K562 (cell line): ENCODE results near the gene SFN.

Experiments
- BCOR ChIP-seq: fragments of 450-650 bp; IDR thresholded peaks from 2 replicates; pipeline ENCODE4 v1.6.1; 2016
- CHD2 ChIP-seq: IDR thresholded peaks from 2 replicates; pipeline ENCODE4 v1.6.1; 2011; ENCODE audit warnings: low read depth, low read length
- EZH2 ChIP-seq: IDR thresholded peaks from 2 replicates; pipeline ENCODE4 v1.6.1; 2012; ENCODE audit warnings: low read depth, mild to moderate bottlenecking, inconsistent platforms, low read length, borderline replicate concordance
- GABPB1 ChIP-seq: sonication (generic); formaldehyde crosslinking; IDR thresholded peaks from 2 replicates; pipeline ENCODE4 v1.8.0; 2022; ENCODE audit warnings: mild to moderate bottlenecking, missing genetic modification reagents
- HCFC1 ChIP-seq: IDR thresholded peaks from 2 replicates; pipeline ENCODE4 v1.6.1; 2012; ENCODE audit warnings: low read depth, low read length, improper control_type of control experiment
- JUND ChIP-seq, 2 experiments: IDR thresholded peaks; 2 replicates in 1 of 2; 3 replicates in 1 of 2; pipeline ENCODE4 v1.6.1; 2011; ENCODE audit warnings: borderline replicate concordance in 2 of 2, low read depth in 2 of 2, low read length in 2 of 2, improper control_type of control experiment in 1 of 2, missing biosample characterization in 1 of 2, missing genetic modification characterization in 1 of 2, missing genetic modification reagents in 1 of 2
- NR2F6 ChIP-seq: fragments of 450-650 bp; formaldehyde crosslinking; IDR thresholded peaks from 2 replicates; pipeline ENCODE4 v1.4.0; 2020; ENCODE audit warnings: mild to moderate bottlenecking
- RNF2 ChIP-seq: sonication (generic); IDR thresholded peaks from 2 replicates; pipeline ENCODE4 v1.6.1; 2016
- ZNF253 ChIP-seq: fragments of 250-450 bp; sonication (Bioruptor Pico); conservative IDR thresholded peaks from 2 replicates; pipeline ENCODE4 v1.6.1; 2021; ENCODE audit warnings: mild to moderate bottlenecking
- TF ChIP-seq, protein P1 (sequence below), 3 experiments: IDR thresholded peaks in 2 of 3; conservative IDR thresholded peaks in 1 of 3; 2 replicates each; pipeline ENCODE4 v1.5.1; 2011 to 2012; ENCODE audit warnings: low read length in 3 of 3, mild to moderate bottlenecking in 3 of 3, control low read depth in 2 of 3, improper control_type of control experiment in 1 of 3, inconsistent platforms in 1 of 3, low read depth in 1 of 3, mixed read lengths in 1 of 3, moderate library complexity in 1 of 3; ENCODE audit not compliant: insufficient read depth in 2 of 3
- TF ChIP-seq, protein P2 (sequence below): sonication (generic); formaldehyde crosslinking; IDR thresholded peaks from 2 replicates; pipeline ENCODE4 v1.8.0; 2022; ENCODE audit warnings: mild to moderate bottlenecking, missing genetic modification reagents
- TF ChIP-seq, protein P3 (sequence below): fragments of 250-450 bp; sonication (Bioruptor Pico); IDR thresholded peaks from 2 replicates; pipeline ENCODE4 v1.4.0; 2020; ENCODE audit warnings: mild to moderate bottlenecking, moderate library complexity
- TF ChIP-seq, protein P4 (sequence below): sonication (generic); formaldehyde crosslinking; IDR thresholded peaks from 2 replicates; pipeline ENCODE4 v1.9.0; 2022; ENCODE audit warnings: mild to moderate bottlenecking, missing genetic modification reagents

DNA sequence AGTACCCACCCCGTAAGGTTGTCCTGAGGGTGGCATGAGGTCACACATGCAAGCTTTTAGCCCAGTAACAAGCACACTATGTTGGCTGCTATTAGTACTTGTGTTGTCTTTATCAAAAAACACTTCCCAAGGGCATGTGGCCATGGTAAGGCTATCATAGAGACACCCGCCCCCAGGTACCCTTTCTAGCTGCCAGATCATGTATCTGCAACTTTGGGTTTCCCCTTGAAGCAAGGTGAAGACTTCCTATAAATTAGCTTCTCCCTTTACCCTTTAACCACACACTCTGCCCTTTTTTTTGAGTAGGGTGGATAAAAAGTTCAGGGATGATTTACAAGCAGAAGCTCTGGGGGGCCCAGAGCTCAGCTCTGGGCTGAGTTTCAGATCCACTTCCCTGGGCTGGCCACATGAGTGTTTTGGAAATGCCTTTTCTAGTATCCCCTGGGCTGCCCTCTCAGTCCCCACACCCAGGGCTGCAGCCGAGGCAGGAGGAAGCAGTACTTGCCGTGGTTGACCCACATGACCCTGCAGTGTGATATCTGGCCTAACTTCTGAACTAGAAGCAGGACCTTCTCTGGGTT, 34.4 kb upstream of the SFN start:
- TF ChIP-seq, protein P1, sequence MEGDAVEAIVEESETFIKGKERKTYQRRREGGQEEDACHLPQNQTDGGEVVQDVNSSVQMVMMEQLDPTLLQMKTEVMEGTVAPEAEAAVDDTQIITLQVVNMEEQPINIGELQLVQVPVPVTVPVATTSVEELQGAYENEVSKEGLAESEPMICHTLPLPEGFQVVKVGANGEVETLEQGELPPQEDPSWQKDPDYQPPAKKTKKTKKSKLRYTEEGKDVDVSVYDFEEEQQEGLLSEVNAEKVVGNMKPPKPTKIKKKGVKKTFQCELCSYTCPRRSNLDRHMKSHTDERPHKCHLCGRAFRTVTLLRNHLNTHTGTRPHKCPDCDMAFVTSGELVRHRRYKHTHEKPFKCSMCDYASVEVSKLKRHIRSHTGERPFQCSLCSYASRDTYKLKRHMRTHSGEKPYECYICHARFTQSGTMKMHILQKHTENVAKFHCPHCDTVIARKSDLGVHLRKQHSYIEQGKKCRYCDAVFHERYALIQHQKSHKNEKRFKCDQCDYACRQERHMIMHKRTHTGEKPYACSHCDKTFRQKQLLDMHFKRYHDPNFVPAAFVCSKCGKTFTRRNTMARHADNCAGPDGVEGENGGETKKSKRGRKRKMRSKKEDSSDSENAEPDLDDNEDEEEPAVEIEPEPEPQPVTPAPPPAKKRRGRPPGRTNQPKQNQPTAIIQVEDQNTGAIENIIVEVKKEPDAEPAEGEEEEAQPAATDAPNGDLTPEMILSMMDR (IDR thresholded peaks at IDR 0.05 in 2 of 3, conservative IDR thresholded peaks at IDR 0.05 in 1 of 3; ENCODE audit: insufficient read depth in 2 of 3, low read depth in 1 of 3, low read length in 3 of 3), result no peak
- no peak for TF ChIP-seq JUND (IDR thresholded peaks at IDR 0.05; ENCODE audit: borderline replicate concordance, low read depth, low read length)
- TF ChIP-seq JUND (tag; IDR thresholded peaks at IDR 0.05; ENCODE audit: borderline replicate concordance, low read depth, low read length), result no peak
- TF ChIP-seq, protein P2, sequence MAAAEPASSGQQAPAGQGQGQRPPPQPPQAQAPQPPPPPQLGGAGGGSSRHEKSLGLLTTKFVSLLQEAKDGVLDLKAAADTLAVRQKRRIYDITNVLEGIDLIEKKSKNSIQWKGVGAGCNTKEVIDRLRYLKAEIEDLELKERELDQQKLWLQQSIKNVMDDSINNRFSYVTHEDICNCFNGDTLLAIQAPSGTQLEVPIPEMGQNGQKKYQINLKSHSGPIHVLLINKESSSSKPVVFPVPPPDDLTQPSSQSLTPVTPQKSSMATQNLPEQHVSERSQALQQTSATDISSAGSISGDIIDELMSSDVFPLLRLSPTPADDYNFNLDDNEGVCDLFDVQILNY (CRISPR knock-in tag), result no peak
- no peak for TF ChIP-seq CHD2
- no peak for TF ChIP-seq RNF2
- TF ChIP-seq HCFC1, result no peak
- no peak for TF ChIP-seq ZNF253 (CRISPR knock-in tag)
- TF ChIP-seq EZH2, result no peak
- TF ChIP-seq GABPB1, result no peak
- TF ChIP-seq, protein P3, sequence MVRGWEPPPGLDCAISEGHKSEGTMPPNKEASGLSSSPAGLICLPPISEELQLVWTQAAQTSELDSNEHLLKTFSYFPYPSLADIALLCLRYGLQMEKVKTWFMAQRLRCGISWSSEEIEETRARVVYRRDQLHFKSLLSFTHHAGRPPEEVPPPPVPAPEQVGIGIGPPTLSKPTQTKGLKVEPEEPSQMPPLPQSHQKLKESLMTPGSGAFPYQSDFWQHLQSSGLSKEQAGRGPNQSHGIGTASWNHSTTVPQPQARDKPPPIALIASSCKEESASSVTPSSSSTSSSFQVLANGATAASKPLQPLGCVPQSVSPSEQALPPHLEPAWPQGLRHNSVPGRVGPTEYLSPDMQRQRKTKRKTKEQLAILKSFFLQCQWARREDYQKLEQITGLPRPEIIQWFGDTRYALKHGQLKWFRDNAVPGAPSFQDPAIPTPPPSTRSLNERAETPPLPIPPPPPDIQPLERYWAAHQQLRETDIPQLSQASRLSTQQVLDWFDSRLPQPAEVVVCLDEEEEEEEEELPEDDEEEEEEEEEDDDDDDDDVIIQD, result no peak
- TF ChIP-seq, protein P4, sequence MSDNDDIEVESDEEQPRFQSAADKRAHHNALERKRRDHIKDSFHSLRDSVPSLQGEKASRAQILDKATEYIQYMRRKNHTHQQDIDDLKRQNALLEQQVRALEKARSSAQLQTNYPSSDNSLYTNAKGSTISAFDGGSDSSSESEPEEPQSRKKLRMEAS (CRISPR knock-in tag), result no peak
- no peak for TF ChIP-seq BCOR
- TF ChIP-seq NR2F6 (CRISPR knock-in tag), result no peak
